BLaER1 treated with 17β-estradiol and CSF1 and Interleukin-3, amounts not matched to agents 10 nM and 100 nM (cell line): ENCODE data around the gene NXN.
"Not testable (repeated sequence)": the region's sequence is repeated elsewhere in the genome, so short reads cannot be mapped to it uniquely, and the experiment has no call there.

Experiments used
- H3K27ac ChIP-seq, 11 experiments: shearing (Covaris generic); formaldehyde crosslinking; 2 replicates each; pipeline ENCODE4 v1.8.1; 2022
- H3K27me3 ChIP-seq, 11 experiments: shearing (Covaris generic); formaldehyde crosslinking; 2 replicates each; pipeline ENCODE4 v1.8.1; 2022
- H3K36me3 ChIP-seq, 11 experiments: shearing (Covaris generic); formaldehyde crosslinking; 2 replicates each; pipeline ENCODE4 v1.8.1; 2022
- H3K4me1 ChIP-seq, 10 experiments: shearing (Covaris generic); formaldehyde crosslinking; 2 replicates each; pipeline ENCODE4 v1.8.1; 2022
- H3K4me2 ChIP-seq, 11 experiments: shearing (Covaris generic); formaldehyde crosslinking; 2 replicates each; pipeline ENCODE4 v1.8.1; 2022
- H3K4me3 ChIP-seq, 10 experiments: shearing (Covaris generic); formaldehyde crosslinking; 2 replicates each; pipeline ENCODE4 v1.8.1; 2022
- H3K9ac ChIP-seq, 11 experiments: shearing (Covaris generic); formaldehyde crosslinking; 2 replicates each; pipeline ENCODE4 v1.8.1; 2022
- H3K9me3 ChIP-seq, 11 experiments: shearing (Covaris generic); formaldehyde crosslinking; replicated peaks in 1 of 11; 2 replicates each; pipeline ENCODE4 v1.8.1; 2022
- H4K20me1 ChIP-seq, 11 experiments: shearing (Covaris generic); formaldehyde crosslinking; 2 replicates each; pipeline ENCODE4 v1.8.1; 2022
- Cebpa-rat ChIP-seq, 11 experiments: shearing (Covaris generic); IDR thresholded peaks; 2 replicates each; pipeline ENCODE4 v1.8.1; 2022

The NXN gene

DNA sequence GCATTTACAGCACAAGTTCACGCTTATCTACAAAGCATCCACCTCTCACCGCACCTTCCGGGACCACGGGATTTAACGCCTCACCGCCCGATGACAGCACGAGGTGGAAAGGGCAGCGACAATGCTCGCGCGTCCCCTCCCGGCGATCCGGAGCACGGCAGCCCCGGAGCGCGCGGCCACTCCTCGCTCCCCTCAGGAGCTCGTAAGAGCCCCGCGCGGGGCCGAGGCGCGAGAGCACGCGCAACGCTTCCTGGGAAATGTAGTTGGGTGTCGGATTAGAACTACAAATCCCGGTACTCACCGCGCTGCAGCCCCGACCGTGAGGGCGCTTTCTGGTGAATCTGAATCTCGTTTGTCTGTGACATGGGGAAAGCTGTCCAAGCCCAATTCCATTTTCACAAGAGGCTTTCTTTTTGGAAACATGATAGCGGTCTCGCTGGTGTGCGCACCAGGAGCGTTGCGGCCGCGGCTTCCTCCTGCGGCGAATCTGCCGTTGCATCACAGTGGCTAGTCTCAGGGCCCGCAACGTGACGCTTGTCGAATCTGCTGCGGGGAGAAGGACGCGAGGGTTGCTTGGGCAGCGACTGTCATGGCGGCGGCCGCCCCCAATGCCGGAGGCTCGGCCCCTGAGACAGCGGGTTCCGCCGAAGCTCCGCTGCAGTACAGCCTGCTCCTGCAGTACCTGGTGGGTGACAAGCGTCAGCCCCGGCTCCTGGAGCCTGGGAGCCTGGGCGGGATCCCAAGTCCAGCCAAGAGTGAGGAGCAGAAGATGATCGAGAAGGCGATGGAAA is 17.2 kb upstream of the NXN start, which contains the start of gene TIMM22:
TIMM22 (plus strand) TSS at position 576 of the 791 bp plus-strand sequence; CDS start at position 590, 14 bp downstream.
- Histone ChIP-seq H4K20me1 (peaks cover 16 to 46% (median 38%) of the 10 kb centered on the region in 11 experiments; a peak in 20 of 22 replicates), H3K36me3 (peaks cover 25 to 34% (median 26%) of the 10 kb centered on the region in 11 experiments), H3K9ac (peak within 1 kb of the TSS; percentile 87 to 98 (median 94)), H3K9me3 (peaks cover 0 to 15% (median 0%) of the 10 kb centered on the region in 11 experiments; a peak in 3 of 22 replicates), H3K4me2 (peak within 1 kb of the TSS; percentile 78 to 98 (median 92)), H3K27ac (peak within 1 kb of the TSS; percentile 88 to 99 (median 96)), H3K4me3 (peak within 1 kb of the TSS; percentile 90 to 100 (median 98)), H3K4me1 (peaks cover 15 to 27% (median 20%) of the 10 kb centered on the region in 10 experiments), H3K27me3 (no peaks in the 10 kb centered on the region)
- TF ChIP-seq Cebpa-rat (IDR thresholded peaks at IDR 0.05): 0 out of 22 replicates have a peak, but pooled peaks of 1 of the 11 experiments have one; percentile 18

- peaks cover 0 to 15% (median 0%) of the 10 kb centered on the region in 11 experiments; a peak in 3 of 22 replicates for H3K9me3 ChIP-seq
- peaks cover 10 to 20% (median 11%) of the 10 kb centered on the region in 11 experiments for H3K36me3 ChIP-seq
- H3K4me2 ChIP-seq: peak overlapping the region in 2 of 11 experiments; percentile 12 to 63; a peak in 2 of 22 replicates
- peaks cover 16 to 32% (median 24%) of the 10 kb centered on the region in 11 experiments; a peak in 20 of 22 replicates for H4K20me1 ChIP-seq
- not testable (repeated sequence) for H3K9ac ChIP-seq, H3K27me3 ChIP-seq, H3K4me3 ChIP-seq, H3K27ac ChIP-seq
- peaks cover 15 to 27% (median 20%) of the 10 kb centered on the region in 10 experiments for H3K4me1 ChIP-seq
Measured at GRCh38 chr17:995324-995723, 15.7 kb upstream of the NXN start.

GRCh38 chr17:992933-993332 is 13.4 kb upstream of the NXN start:
- Histone ChIP-seq H3K9me3 (peaks cover 0 to 15% (median 0%) of the 10 kb centered on the region in 11 experiments; a peak in 3 of 22 replicates), H3K27me3 (no peaks in the 10 kb centered on the region), H3K4me3 (no peak overlapping the region), H3K4me1 (peaks cover 5 to 16% (median 9%) of the 10 kb centered on the region in 10 experiments), H3K9ac (no peak overlapping the region), H3K27ac (no peak overlapping the region), H3K36me3 (no peaks in the 10 kb centered on the region), H4K20me1 (peaks cover under 1 to 9% (median 5%) of the 10 kb centered on the region in 11 experiments; a peak in 17 of 22 replicates), H3K4me2 (no peak overlapping the region)
- no peak for TF ChIP-seq Cebpa-rat (IDR thresholded peaks at IDR 0.05)

GRCh38 chr17:988561-988960 is 9.0 kb upstream of the NXN start:
- Histone ChIP-seq H3K4me3 (no peak overlapping the region), H3K4me2 (no peak overlapping the region), H3K27ac (no peak overlapping the region), H3K27me3 (no peaks in the 10 kb centered on the region), H3K9me3 (peaks cover 0 to 5% (median 0%) of the 10 kb centered on the region in 11 experiments; a peak in 2 of 22 replicates), H3K4me1 (peaks cover 0 to 8% (median 5%) of the 10 kb centered on the region in 10 experiments; a peak in 7 of 20 replicates), H3K9ac (no peak overlapping the region), H3K36me3 (no peaks in the 10 kb centered on the region), H4K20me1 (no peaks in the 10 kb centered on the region)
- no peak for TF ChIP-seq Cebpa-rat (IDR thresholded peaks at IDR 0.05)

GRCh38 chr17:987931-988330 is 8.4 kb upstream of the NXN start:
- H3K27ac ChIP-seq: no peak overlapping the region
- H3K4me1 ChIP-seq: peaks cover 0 to 10% (median 5%) of the 10 kb centered on the region in 10 experiments; a peak in 7 of 20 replicates
- no peak overlapping the region for H3K4me3 ChIP-seq
- H3K27me3 ChIP-seq: no peaks in the 10 kb centered on the region
- no peaks in the 10 kb centered on the region for H4K20me1 ChIP-seq
- no peak overlapping the region for H3K9ac ChIP-seq
- H3K36me3 ChIP-seq: no peaks in the 10 kb centered on the region
- no peak for TF ChIP-seq Cebpa-rat (IDR thresholded peaks at IDR 0.05)
- no peaks in the 10 kb centered on the region for H3K9me3 ChIP-seq
- H3K4me2 ChIP-seq: no peak overlapping the region

- H3K4me2 ChIP-seq: no peak overlapping the region
- H3K27me3 ChIP-seq: no peaks in the 10 kb centered on the region
Measured at GRCh38 chr17:986322-986929, 6.8 kb upstream of the NXN start.

DNA sequence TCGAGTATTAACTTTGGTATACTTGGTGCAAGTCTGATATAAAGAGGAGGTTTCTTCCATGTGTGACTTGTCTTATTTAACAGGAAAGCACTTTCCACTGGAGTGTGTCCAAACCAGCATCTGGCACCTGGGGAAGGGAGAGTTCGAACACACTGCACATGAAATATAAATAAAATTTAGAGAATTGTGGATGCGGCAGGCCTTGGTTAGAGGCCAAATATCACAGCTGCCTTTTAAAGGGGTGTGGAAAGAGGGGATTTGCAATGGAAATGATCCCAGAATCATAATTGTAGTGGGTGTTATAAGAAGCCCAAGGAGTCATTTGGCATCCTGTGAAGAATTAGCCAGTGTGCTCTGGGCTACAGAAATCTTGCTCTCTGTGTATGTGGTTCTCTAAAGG is 4.3 kb upstream of the NXN start:
- Histone ChIP-seq H3K9me3 (no peaks in the 10 kb centered on the region), H3K4me3 (no peak overlapping the region), H3K4me2 (peak overlapping the region in 5 of 11 experiments; percentile 4 to 37 (median 22); a peak in 5 of 22 replicates), H3K4me1 (peaks cover 5 to 38% (median 21%) of the 10 kb centered on the region in 10 experiments; a peak in 18 of 20 replicates), H3K27me3 (no peaks in the 10 kb centered on the region), H3K9ac (peak overlapping the region in 3 of 11 experiments; percentile 7 to 18 (median 12); a peak in 1 of 22 replicates), H3K36me3 (no peaks in the 10 kb centered on the region), H4K20me1 (peaks cover 0 to 5% (median 0%) of the 10 kb centered on the region in 11 experiments; a peak in 2 of 22 replicates), H3K27ac (no peak overlapping the region)
- TF ChIP-seq Cebpa-rat (IDR thresholded peaks at IDR 0.05): no peak

More at GRCh38 chr17:986322-986929, 6.8 kb upstream of the NXN start:
- H3K4me1 ChIP-seq: peaks cover 0 to 25% (median 8%) of the 10 kb centered on the region in 10 experiments; a peak in 13 of 20 replicates
- no peak overlapping the region for H3K4me3 ChIP-seq
- no peaks in the 10 kb centered on the region for H4K20me1 ChIP-seq
- no peaks in the 10 kb centered on the region for H3K9me3 ChIP-seq
- no peak overlapping the region for H3K9ac ChIP-seq
- no peak overlapping the region for H3K27ac ChIP-seq
- no peak for TF ChIP-seq Cebpa-rat (IDR thresholded peaks at IDR 0.05)
- no peaks in the 10 kb centered on the region for H3K36me3 ChIP-seq

DNA sequence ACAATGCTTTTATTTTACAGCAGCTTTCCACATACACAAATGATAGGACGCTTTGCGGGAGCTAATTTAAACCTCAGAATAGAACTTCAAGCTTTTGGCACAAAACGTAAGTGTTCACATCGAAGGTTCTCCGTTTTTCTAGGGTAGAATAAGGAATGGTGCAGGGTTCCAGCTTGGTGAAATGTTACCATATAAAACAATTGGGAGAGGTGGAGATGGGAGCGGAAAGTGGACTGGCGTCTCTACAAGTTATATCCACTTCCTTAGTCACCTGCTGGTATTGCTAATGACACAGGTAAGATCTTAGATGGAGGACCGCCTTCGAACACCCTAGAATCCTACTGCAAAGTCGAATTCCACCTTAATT is 1.7 kb upstream of the NXN start:
- TF ChIP-seq Cebpa-rat (IDR thresholded peaks at IDR 0.05): no peak
- no peaks in the 10 kb centered on the region; a peak in 2 of 22 replicates for H3K36me3 ChIP-seq
- no peak overlapping the region; a peak in 2 of 20 replicates for H3K4me3 ChIP-seq
- H3K9ac ChIP-seq: peak overlapping the region in 2 of 11 experiments; percentile 7 to 92; a peak in 3 of 22 replicates
- no peaks in the 10 kb centered on the region for H3K27me3 ChIP-seq
- no peaks in the 10 kb centered on the region for H3K9me3 ChIP-seq
- peaks cover 24 to 57% (median 40%) of the 10 kb centered on the region in 10 experiments for H3K4me1 ChIP-seq
- peaks cover 0 to 31% (median 0%) of the 10 kb centered on the region in 11 experiments; a peak in 5 of 22 replicates for H4K20me1 ChIP-seq
- H3K4me2 ChIP-seq: peak overlapping the region in 10 of 11 experiments; percentile 75 to 96 (median 91); a peak in 17 of 22 replicates
- H3K27ac ChIP-seq: no peak overlapping the region
